RWPE1 (cell line): ENCODE measurements around the gene JPT1.
"Not testable (repeated sequence)": the region's sequence is repeated elsewhere in the genome, so short reads cannot be mapped to it uniquely, and the experiment has no call there.

Experiments used
- CTCF ChIA-PET: fragments of 350-600 bp; sonication (Branson Sonifier 250); formaldehyde crosslinking; extraction: SDS; loops from one replicate; lab custom pipeline; 2021; lab: Yijun Ruan, JAX
- POLR2A ChIA-PET: fragments of 400-600 bp; formaldehyde crosslinking; extraction: SDS; loops from one replicate; lab custom pipeline; 2020; ENCODE audit warnings: antibody characterized with exemption; ENCODE audit not compliant: low non-redundant PET; lab: Yijun Ruan, JAX
- DNase-seq: peaks from one replicate; pipeline ENCODE4 v3.0.0; 2012; ENCODE audit warnings: low spot score
- H3K27ac ChIP-seq: fragments of 450-650 bp; 2 replicates; pipeline ENCODE4 v1.5.1; 2017
- TF ChIP-seq, protein P1 (sequence below): fragments of 450-650 bp; conservative IDR thresholded peaks from 2 replicates; pipeline ENCODE4 v1.5.1; 2017; ENCODE audit warnings: low read depth, mild to moderate bottlenecking

The JPT1 gene

GRCh38 chr17:75178453-75178852 lies 24.1 kb upstream of the JPT1 start:
- DNase-seq = no peak
- ChIA-PET POLR2A (interaction anchor here (0.6 kb wide), 1 partner anchor 14 kb away, joined by 12 read pairs; no protein-coding TSS in a partner anchor), CTCF (no interaction called here)
- peak overlapping the region; percentile 45 for H3K27ac ChIP-seq
- TF ChIP-seq, protein P1, sequence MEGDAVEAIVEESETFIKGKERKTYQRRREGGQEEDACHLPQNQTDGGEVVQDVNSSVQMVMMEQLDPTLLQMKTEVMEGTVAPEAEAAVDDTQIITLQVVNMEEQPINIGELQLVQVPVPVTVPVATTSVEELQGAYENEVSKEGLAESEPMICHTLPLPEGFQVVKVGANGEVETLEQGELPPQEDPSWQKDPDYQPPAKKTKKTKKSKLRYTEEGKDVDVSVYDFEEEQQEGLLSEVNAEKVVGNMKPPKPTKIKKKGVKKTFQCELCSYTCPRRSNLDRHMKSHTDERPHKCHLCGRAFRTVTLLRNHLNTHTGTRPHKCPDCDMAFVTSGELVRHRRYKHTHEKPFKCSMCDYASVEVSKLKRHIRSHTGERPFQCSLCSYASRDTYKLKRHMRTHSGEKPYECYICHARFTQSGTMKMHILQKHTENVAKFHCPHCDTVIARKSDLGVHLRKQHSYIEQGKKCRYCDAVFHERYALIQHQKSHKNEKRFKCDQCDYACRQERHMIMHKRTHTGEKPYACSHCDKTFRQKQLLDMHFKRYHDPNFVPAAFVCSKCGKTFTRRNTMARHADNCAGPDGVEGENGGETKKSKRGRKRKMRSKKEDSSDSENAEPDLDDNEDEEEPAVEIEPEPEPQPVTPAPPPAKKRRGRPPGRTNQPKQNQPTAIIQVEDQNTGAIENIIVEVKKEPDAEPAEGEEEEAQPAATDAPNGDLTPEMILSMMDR = no peak

DNA sequence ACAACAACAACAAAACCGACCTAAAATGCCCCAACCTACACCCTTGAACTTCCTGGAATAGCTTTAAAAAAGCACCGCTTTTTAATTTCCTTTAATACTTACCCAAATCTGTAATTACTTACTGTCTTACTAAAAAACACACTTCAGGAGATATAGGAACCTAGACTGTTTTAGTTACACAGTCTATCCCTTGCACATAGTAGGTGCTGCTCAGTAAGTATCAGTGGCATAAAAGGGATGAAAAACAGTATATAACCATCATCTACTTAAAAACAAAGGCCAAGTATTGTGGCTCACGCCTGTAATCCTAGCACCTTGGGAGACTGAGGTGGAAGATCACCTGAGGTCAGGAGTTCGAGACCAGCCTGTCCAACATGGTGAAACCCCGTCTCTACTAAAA lies 22.3 kb upstream of the JPT1 start:
- ChIA-PET POLR2A (interaction anchor here (0.6 to 1.1 kb wide), 2 partner anchors 14 to 22 kb away, joined by 3 to 4 read pairs; partner anchors contain the start of gene JPT1), CTCF (interaction anchor here (0.6 kb wide), 1 partner anchor 26 kb away, joined by 3 read pairs; no protein-coding TSS in a partner anchor)
- TF ChIP-seq, protein P1 = no peak
- no peak for DNase-seq
- peak overlapping the region; percentile 44 for H3K27ac ChIP-seq

GRCh38 chr17:75174996-75175395 lies 20.7 kb upstream of the JPT1 start:
- ChIA-PET CTCF (interaction anchor here (0.8 to 0.9 kb wide), 2 partner anchors 45 to 63 kb away, joined by 3 read pairs; no protein-coding TSS in a partner anchor), POLR2A (no interaction called here)
- TF ChIP-seq, protein P1 = no peak
- H3K27ac ChIP-seq = peak overlapping the region; percentile 44
- no peak for DNase-seq

DNA sequence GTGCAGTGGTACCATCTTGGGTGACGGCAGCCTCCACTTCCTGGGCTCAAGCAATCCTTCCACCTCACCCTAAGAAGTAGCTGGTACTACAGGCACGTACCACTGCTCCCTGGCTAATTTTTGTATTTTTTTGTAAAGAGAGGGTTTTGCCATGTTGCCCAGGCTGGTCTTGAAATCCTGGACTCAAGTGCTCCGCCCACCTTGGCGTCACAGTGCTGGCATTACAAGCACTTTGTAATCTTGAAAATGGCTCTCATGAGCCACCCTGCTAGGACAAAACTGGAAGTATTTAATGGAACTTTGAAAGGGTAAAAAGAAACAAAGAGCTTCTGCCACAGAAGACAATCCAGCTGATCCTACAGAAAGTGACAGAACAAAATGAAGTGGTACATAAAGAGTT lies 19.2 kb upstream of the JPT1 start:
- DNase-seq = no peak
- ChIA-PET POLR2A (no interaction called here), CTCF (interaction anchor here (0.8 kb wide), 1 partner anchor 163 kb away, joined by 6 read pairs; no protein-coding TSS in a partner anchor)
- TF ChIP-seq, protein P1 = no peak
- H3K27ac ChIP-seq = peak overlapping the region; percentile 47

- ChIA-PET POLR2A (no interaction called here), CTCF (interaction anchor here (0.6 kb wide), 1 partner anchor 64 kb away, joined by 3 read pairs; no protein-coding TSS in a partner anchor)
- H3K27ac ChIP-seq = peak overlapping the region; percentile 48
- TF ChIP-seq, protein P1 = no peak
- DNase-seq = no peak
Measured at GRCh38 chr17:75168998-75169397, 14.7 kb upstream of the JPT1 start.

- CTCF ChIA-PET = not testable (repeated sequence)
- POLR2A ChIA-PET = interaction anchor here (0.7 kb wide), 1 partner anchor 14 kb away, joined by 12 read pairs; no protein-coding TSS in a partner anchor
Measured at GRCh38 chr17:75164606-75165005, 10.3 kb upstream of the JPT1 start.

GRCh38 chr17:75163074-75163473 lies 8.8 kb upstream of the JPT1 start:
- TF ChIP-seq, protein P1 = no peak
- CTCF ChIA-PET = interaction anchor here (0.5 to 1.4 kb wide), 2 partner anchors 37 to 49 kb away, joined by 3 to 5 read pairs; no protein-coding TSS in a partner anchor
- POLR2A ChIA-PET = no interaction called here
- no peak for DNase-seq
- 0 out of 2 replicates have a peak overlapping the region, but pooled peaks have one; percentile 13 for H3K27ac ChIP-seq

More at GRCh38 chr17:75164606-75165005, 10.3 kb upstream of the JPT1 start:
- H3K27ac ChIP-seq = peak overlapping the region; percentile 34; the same call in 1 of the 2 replicates
- DNase-seq = not testable (repeated sequence)
